DMS79 (cell line): ENCODE measurements around the gene UBFD1.
"Not testable (repeated sequence)": the region's sequence is repeated elsewhere in the genome, so short reads cannot be mapped to it uniquely, and the experiment has no call there.

Experiments
- DNase-seq: peaks from one replicate; lab custom pipeline; 2025; lab: John Stamatoyannopoulos, UW

The UBFD1 gene

DNA sequence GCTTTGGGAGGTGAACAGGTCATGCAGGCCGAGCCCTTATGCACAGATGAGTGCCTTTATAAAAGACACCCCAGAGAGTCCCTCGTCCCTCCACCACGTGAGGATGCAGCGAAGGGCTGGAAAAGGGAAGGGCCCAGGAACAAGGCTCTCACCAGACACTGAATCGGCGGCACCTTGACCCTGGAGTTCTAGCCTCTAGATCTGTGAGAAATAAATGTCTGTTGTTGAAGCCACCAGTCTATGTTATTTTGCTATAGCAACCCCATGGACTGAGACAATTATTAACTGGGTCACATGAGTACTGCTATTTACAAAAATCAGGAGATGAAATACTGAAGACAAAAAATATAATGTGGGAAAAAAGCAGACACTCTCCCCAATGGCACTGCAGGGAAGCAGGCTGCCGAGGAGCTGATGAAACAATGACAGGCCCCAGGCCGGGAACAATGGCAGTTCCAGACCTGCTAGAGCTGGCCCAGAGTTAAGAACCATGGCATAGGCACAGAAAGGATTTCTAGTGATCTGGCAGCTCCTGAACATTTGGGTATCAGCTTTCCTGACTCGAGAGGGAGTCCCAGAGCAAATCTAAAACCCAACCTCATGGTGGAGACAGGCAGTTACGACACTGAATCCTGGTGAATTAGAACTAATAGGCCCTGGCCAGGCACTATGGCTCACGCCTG lies 29.4 kb upstream of the UBFD1 start:
- no peak for DNase-seq

DNA sequence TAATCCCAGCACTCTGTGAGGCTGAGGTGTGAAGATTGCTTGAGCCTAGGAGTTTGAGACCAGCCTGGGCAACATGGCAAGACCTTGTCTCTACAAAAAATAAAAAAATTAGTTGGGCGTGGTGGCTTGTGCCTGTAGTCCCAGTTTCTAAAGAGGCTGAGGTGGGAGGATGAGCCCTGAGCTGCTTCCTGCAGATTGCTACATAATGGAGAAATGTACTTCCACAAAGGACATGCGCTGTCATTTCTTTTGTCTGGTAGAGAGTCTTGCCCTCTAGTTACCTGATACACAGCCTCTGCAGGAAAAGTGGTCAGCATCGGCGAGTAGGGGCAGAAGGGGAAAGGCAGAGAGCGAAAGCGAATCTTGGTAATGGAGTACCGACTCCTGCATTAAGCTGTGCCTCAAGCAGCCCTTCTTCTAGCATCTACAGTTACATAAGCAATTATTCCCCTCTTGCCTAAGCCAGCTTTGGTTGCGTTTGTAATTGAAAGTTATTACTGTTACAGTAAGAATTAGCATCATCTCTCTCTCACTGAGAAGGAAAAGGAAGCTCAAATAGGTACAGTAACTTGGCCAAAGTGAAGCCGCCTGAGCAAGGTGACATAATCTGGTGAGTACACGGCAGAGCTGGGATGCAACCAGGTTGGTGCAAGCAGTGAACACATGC lies 28.8 kb upstream of the UBFD1 start:
- DNase-seq = no peak

DNA sequence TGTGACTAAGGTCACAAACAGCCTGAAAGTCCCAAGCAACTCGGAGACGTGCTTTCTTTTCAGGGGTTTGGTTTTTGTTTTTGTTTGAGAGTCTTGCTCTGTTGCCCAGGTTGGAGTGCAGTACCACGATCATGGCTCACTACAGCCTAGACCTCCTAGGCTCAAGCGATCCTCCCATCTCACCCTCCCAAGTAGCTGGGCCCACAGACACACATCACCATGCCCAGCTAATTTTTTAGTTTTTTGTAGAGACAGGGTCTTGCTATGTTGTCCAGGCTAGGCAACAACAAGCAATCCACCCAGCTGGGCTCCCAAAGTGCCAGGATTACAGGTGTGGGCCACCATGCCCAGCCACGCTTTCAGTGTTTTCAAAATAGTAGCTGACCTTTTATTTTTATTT lies 27.5 kb upstream of the UBFD1 start:
- no peak for DNase-seq

DNA sequence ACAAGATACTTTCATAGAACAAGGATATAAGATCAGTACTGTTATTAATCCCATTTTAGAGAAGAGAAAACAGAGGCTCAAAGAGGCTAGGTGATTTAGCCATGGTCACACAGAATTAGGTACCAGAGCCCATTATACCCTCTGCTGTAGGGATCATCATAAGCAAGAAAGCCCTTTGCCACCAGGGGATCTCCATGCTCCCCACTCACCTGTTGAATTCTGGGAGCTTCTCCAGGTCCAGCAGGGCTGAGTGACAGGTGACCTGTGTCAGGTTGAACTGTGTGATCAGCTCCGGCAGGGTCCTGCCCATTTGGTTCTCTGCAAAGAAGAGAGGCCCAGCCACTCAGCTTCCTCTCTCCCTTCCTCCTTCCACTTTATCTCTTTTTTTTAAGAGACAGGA lies 25.1 kb upstream of the UBFD1 start:
- no peak for DNase-seq

DNA sequence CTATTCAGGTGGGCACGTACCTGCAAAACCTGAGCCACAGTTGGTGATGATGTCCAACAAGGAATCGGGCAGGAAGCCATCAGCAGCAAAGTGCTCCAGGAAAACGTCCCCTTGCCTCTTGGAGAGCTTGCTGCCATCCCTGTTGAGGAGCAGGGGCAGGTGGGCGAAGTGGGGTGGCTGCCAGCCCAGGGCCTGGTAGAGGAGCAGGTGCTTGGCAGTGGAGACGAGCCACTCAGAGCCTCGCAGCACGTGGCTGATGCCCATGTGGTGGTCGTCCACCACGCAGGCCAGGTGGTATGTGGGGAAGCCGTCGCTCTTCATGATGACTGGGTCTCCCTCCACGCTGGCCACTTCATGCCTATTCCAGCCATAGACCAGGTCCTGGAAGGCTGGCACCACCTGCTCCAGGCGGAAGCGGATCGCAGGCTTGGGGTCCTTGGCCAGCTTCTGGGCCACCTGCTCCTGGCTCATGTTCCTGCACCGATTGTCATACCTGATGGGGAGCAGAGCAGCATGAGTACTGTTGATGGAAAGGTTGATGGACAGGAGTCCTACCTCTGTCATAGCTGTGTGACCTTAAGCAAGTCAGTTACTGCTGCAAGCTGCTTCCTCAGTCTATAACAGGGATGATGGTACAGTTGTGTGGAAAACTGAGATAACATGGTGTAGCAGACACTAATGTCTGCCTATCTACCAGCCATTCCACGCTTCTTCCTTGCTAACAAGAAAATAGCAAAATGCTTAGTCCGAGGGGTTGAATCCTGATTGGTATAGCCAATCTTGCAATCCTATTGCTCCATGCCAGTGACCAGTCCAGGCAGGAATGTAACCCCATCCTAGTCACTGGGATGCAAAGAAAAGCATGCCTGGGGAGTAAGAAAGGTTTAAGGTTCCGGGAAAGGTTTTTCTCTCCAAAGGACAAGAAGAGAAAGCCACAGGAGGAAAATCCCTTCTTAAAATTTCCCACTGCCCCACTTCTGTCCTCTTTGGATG lies 22.4 kb upstream of the UBFD1 start:
- DNase-seq = no peak

DNA sequence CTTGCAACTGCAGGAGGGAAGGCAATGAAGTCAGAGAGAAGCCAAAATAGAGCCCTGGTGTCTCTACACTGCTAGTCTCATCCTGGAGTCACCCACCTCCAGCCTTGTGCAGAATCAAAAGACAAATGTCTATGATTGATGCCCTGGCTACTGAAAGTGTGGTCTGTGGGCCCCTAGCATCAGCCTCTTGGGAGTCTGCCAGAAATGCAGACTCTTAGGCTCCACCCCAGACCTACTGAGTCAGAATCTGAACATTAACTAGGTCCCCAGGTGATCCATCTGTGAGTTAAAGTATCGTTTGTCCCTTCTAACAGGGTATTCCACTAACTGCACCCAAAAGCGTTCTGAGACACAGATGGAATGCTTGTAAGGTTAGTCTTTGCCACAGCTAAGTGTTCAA lies 21.6 kb upstream of the UBFD1 start:
- no peak for DNase-seq

DNA sequence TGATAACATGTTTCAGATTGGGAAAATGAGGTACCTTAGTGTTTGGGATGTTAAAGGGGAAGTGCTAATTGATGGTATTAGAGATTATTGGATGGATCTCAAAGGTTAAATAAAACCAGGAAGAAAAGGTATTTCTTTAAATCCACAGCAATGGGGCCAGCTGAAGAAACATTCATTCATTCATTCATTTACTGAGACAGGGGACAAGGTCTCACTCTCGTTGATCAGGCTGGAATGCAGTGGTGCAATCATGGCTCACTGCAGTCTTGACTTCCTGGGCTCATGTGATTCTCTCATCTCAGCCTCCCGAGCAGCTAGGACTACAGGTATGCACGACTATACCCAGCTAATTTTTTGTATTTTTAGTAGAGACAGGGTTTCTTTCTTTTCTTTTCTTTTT lies 20.1 kb upstream of the UBFD1 start:
- DNase-seq = no peak

DNA sequence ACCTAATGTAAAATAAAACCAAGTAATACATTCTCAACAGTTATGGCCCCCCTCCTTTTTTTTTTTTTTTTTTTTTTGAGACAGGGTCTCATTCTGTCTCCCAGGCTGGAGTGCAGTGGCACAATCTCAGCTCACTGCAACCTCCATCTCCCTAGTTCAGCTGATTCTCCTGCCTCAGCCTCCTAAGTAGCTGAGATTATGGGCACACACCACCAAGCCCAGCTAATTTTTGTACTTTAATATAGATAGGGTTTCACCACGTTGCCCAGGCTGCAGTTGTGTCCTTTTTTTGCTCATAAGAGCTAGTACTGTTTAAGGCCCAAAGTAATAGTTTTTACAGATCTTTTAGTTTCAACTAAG lies 18.6 kb upstream of the UBFD1 start:
- DNase-seq = no peak

DNA sequence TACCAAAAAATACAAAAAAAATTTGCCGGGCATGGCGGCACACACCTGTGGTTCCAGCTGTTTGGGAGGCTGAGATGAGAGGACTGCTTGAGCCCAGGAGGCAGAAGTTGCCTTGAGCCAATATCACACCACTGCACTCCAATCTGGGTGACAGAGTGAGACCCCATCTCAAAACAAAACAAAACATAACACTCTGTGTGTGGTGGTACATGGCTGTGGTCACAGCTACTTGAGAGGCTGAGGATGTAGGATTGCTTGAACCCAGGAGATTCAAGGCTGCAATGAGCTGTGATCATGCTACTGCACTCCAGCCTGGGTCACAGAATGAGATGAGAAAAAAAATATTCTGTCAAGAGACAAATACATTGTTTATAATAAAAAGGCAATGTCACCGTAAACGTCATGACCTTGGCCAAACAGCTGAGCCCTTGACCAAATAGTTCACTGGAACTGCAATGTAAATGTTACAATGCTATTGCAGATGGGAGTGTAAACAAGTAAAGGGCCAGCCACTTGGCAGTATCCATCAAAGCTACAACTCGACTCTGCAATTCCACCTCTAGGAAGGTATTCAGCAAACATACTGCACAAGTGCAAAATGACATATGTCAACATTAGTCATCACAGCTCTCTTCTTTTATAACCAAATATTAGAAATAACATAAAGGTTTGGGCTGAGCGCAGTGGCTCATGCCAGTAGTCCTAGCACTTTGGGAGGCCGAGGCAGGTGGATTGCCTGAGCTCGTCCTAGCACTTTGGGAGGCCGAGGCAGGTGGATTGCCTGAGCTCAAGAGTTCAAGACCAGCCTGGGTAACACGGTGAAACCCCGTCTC lies 17.3 kb upstream of the UBFD1 start:
- no peak for DNase-seq

DNA sequence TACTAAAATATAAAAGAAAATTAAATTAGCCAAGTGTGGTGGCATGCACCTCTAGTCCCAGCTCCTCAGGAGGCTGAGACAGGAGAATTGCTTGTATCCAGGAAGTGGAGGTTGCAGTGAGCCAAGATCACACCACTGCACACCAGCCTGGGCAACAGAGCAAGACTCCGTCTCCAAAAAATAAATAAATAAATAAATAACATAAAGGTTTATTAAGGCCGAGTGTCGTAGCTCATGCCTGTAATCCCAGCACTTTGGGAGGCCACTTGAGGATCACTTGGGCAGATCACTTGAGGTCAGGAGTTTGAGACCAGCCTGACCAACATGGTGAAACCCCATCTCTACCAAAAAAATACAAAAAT lies 16.7 kb upstream of the UBFD1 start:
- DNase-seq = not testable (repeated sequence)

DNA sequence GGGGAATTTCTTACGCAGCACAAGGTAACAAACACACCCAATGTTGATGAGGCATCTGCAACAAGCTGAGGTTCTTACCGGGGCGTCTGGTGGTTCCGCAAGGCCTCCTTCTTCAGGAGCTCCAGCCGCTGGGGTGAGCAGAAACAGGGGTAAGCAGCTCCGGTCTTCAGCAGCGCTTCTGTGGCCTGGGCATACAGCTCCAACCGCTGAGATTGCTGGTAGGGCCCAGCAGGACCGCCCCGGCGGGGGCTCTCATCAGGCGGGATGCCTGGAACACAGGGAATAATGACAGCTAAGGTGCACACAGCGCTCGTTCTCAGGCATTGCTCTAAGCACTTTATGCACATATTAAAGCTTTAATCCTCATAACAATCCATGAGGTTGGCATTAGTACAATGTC lies 13.1 kb upstream of the UBFD1 start:
- no peak for DNase-seq

DNA sequence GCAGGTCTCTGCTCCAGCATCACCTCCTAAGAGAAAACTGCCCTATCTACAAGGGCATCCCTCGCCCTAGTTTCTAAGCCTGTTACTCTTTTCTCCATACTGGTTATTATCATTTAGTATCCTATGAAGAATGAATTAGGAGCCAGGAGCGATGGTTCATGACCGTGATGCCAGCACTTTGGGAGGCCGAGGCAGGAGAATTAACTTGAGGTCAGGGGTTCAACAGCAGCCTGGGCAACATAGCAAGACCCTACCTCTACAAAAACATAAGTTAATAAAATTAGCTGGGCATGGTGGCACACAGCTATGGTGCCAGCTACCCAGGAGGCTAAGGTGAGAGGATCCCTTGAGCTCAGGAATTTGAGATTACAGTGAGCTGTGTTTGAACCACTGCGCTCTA lies 7.6 kb upstream of the UBFD1 start:
- no peak for DNase-seq

DNA sequence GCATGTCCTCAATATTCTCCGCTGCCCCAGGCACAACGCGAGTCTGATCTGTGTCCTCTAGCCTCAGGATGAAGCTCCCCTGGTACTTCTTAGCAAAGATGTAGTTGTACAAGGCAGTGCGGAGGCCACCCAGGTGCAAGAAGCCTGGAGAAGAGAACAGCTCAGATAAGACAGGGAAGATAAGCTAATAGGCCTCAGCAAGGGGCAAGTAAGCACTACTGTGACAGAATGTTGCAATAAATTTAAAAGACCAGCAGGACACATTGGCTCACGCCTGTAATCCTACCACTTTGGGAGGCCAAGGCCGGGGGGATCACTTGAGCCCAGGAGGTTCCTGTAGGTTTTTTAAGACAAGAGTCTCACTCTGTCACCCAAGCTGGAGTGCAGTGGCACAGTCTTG lies 5.4 kb upstream of the UBFD1 start:
- no peak for DNase-seq

DNA sequence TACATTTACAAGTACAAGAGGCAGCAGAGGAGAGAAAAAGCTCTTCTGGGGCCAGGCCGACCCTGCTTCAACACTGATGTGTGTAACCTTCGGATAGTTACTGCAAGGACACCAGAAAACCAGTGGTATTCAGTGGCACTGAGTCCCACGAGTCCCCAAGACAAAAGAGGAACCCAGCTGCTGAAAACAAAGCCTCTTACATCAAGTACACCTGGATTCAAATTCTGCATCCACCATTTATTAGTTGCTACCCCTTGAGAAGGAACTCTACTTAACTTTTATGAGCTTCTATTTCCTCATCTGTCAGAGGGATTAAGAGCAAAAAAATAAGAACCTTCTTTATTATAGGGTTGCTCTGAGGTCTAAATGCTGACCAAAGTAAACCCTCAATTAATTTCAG lies 3.0 kb upstream of the UBFD1 start:
- no peak for DNase-seq

DNA sequence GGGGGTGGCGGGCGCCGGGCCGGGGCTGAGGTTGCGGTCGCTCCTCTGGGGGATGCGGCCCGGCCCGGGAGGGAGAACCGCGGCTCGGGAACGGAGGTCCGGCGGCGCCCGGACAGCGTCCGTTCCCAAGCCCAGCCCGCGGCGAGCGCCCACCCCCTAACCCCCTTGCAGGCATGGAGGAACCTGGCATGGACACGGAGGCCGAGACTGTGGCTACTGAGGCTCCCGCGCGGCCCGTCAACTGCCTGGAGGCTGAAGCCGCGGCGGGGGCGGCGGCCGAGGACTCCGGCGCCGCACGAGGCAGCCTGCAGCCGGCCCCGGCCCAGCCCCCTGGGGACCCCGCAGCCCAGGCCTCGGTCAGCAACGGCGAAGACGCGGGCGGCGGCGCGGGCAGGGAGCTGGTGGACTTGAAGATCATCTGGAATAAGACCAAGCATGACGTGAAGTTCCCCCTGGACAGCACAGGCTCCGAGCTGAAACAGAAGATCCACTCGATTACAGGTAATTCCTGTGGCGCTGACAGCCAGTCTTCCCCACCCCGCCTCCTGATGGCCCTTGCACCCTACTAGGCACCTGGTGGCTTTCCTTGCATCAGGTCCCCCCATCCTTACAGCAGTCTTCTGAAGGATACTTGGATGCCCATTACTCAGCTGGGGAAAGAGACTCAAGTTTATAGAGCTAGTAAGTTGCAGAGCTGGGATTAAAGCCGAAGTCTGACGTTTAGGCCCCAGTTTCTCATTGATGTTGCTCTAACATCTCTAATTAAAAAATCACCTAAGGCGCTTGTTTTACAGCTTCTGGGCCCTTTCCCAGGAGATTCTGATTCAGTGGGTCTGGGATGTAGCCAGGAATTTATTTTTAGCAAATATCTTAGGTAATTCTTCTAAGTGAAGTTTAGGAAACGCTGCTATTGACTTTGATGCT lies 514 bp downstream of the UBFD1 start:
- no peak for DNase-seq

DNA sequence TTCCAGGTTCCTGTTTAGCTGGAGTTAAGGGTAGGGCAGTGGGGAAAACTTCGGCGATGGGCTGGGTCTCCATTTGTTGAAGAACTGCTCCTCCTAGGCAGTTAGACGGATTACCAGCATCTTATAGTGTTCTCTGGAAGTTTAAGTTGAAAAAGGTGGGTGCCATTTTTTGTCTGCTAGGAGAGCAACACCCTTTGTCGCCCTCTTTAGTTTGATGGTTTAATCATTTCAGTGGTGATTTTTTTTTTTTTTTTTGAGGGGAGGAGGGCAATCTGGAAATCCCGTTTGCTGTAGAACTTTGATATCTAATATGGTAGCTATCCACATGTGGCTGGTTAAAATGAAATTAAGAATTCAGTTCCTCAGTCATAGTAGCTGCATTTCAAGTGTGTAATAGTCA lies 4.1 kb downstream of the UBFD1 start:
- no peak for DNase-seq

DNA sequence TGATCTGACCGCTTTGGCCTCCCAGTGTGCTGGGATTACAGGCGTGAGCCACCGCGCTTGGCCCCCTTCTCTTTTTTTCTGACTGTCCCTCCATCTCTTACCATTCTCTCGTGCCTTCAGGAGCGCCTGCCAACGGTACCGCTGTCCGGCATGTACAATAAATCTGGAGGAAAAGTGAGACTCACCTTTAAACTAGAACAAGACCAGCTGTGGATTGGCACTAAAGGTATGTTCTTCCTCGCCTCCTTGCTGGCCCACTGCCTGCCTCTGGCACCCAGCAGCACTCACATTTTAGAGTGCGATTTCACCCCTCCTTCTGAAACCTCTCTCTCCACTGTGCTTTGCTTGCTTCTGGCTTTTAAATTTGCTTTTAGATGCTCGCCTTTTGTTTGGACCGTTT lies 5.0 kb downstream of the UBFD1 start:
- no peak for DNase-seq

DNA sequence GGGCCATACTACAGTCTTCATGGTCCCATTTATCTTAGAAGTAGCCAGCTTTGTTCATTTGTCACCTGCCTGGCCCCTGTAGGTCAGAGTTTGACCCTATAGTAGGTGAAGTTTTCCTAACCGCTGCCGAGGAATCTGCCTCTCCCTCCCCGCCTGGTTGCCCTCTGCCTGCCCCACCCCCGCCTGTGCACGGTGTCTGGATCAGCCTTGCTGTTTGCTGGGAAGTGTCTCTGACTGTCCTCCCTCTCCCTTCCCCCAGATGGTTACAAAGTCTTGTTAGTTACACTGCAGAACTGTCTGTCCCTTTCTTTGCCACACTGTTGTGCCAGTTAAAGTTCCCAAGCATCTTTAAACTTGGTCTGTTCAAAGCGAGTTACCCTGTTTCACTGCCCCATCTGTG lies 5.7 kb downstream of the UBFD1 start:
- no peak for DNase-seq

DNA sequence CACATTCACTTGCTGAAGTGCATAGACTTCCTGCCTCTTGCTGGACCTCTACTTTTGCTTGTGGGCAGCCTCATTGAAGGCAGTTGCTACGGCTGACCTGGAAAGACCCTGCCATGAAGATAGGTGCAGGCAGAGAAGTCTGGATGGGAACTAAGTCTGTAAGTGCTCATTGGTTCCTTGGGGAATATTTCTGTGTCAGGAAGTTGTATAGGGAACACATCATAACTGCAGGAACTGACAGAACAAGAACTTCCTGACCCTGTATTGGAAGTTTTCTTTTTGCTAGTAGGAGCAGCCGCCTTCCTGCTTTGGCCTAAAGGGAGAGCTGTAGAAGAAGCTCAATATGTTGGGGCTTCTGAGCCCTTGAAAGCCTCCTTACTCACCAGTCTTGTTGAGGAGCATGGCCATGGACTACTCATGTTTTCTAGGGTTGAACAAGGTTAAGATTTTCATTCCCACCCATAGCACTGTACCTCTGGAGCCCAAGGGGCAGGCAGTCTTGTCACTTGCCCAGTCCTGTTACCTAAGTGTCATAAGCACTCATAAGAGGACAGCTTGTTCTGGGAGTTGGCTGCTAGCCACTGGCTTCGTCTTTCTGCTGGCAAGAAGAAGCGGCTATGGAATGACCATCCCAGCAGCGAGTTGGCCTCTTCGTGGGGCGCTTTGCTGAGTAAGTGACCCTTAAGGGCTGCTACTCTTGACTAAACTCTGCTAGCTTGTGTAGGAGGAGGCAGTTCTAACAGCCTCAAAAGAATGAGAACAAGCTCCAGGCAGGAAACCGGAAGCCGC lies 7.2 kb downstream of the UBFD1 start:
- no peak for DNase-seq

DNA sequence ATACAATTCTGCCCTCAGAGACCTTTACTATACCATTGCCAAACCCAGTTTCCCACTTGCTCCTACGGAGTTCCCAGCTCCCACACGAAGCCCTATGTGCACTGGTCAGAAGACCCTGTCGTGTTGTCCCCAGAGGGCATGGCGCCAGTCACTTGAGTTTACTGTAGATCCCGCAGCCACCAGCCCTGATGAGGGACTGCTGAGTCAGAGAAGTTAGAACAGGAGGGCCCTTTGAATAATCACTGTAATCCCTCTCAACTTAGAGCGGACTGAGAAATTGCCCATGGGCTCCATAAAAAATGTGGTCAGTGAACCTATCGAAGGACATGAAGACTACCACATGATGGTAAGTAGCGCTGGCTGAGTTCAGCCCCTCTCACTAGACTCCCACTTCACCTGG lies 9.2 kb downstream of the UBFD1 start:
- no peak for DNase-seq
